Sigmoid colon (tissue), 7 donors: Measurements from ENCODE around the gene NDFIP1. TPM values are rescaled to one million over a fixed set of nuclear protein-coding genes. Genes with fewer than 3 reads are reported as not detected.

ENCODE experiments used
- DNase-seq: peaks from one replicate; pipeline ENCODE4 v3.0.0-alpha.2; 2019
- H3K27ac ChIP-seq, 4 donors: fragments of 200-600 bp; sonication (generic); one replicate each; pipeline ENCODE4 v1.5.1; 2016 to 2019; ENCODE audit warnings: mild to moderate bottlenecking in 1 of 4
- H3K27me3 ChIP-seq, 3 donors: fragments of 200-600 bp; sonication (generic); one replicate each; pipeline ENCODE4 v1.5.1; 2019; ENCODE audit warnings: mild to moderate bottlenecking in 1 of 3
- H3K36me3 ChIP-seq, 4 donors: fragments of 200-600 bp; sonication (generic); one replicate each; pipeline ENCODE4 v1.5.1; 2016 to 2019
- H3K4me1 ChIP-seq, 4 donors: fragments of 200-600 bp; sonication (generic); one replicate each; pipeline ENCODE4 v1.5.1; 2017 to 2019
- H3K4me3 ChIP-seq, 4 donors: fragments of 200-600 bp; sonication (generic); one replicate each; pipeline ENCODE4 v1.5.1; 2017 to 2019; ENCODE audit warnings: mild to moderate bottlenecking in 2 of 4, moderate library complexity in 1 of 4
- H3K9me3 ChIP-seq, 4 donors: fragments of 200-600 bp in 3 of 4; sonication (generic) in 3 of 4; one replicate each; pipeline versions ENCODE4 v1.5.1 to v1.6.1; 2013 to 2019
- EP300 ChIP-seq, 4 donors: sonication (generic); formaldehyde crosslinking; IDR thresholded peaks; one replicate each; pipeline ENCODE4 v1.6.1; 2017; ENCODE audit warnings: antibody characterized with exemption in 4 of 4
- POLR2A ChIP-seq, 2 donors: fragments of 450-650 bp; IDR thresholded peaks; one replicate each; pipeline ENCODE4 v1.6.1; 2016; ENCODE audit warnings: antibody characterized with exemption in 2 of 2, mild to moderate bottlenecking in 2 of 2, moderate library complexity in 2 of 2
- POLR2AphosphoS5 ChIP-seq, 4 donors: sonication (generic); formaldehyde crosslinking; IDR thresholded peaks; one replicate each; pipeline ENCODE4 v1.6.1; 2017; ENCODE audit warnings: antibody characterized with exemption in 4 of 4
- WGBS, 2 donors: extraction: QIAGEN DNeasy Blood & Tissue Kit; methylation state at CpG; one replicate each; pipeline ENCODE4 v1.1.7; 2013; 5-methylcytosine and 5-hydroxymethylcytosine counted together
- intact Hi-C: fragments of 100-400 bp; cut with DNase I; formaldehyde crosslinking; loops from one replicate; pipeline ENCODE4 v1.15.1; 2023
- polyA plus RNA-seq, 3 donors: library from polyadenylated mRNA; stranded (reverse); fragments of 200-250 nt; gene quantifications; one replicate each; pipeline ENCODE4 v1.2.3, GENCODE V29; 2013
- total RNA-seq, 4 donors: library from RNA; depleted of rRNA; stranded (reverse); fragments of >200 nt; gene quantifications; one replicate each; pipeline ENCODE4 v1.1.0, GENCODE V29; 2016
- TF ChIP-seq, protein P1 (sequence below), 4 experiments: fragments of 450-650 bp in 3 of 4; fragments of 200-600 bp in 1 of 4; IDR thresholded peaks; one replicate each; pipeline ENCODE4 v1.5.1; 2016 to 2019; ENCODE audit warnings: antibody characterized with exemption in 4 of 4, mild to moderate bottlenecking in 3 of 4, moderate library complexity in 2 of 4
- donor health status: healthy with polysubstance abuse.
- donor health status: Bipolar disorder and iron deficiency.
- donor health status: healthy.

The NDFIP1 gene
- total and polyA plus RNA-seq, 7 donors = 20.3 to 88.5 (median 47.8) TPM

GRCh38 chr5:142100307-142100706 lies 8.3 kb upstream of the NDFIP1 start:
- no peaks in the 10 kb centered on the region for H3K27me3 ChIP-seq
- DNase-seq = no peak
- H3K4me1 ChIP-seq = no peaks in the 10 kb centered on the region
- H3K36me3 ChIP-seq = no peaks in the 10 kb centered on the region
- no peak overlapping the region for H3K27ac ChIP-seq
- H3K9me3 ChIP-seq = no peaks in the 10 kb centered on the region
- TF ChIP-seq POLR2AphosphoS5 (IDR thresholded peaks at IDR 0.05) (no peak), POLR2A (IDR thresholded peaks at IDR 0.05) (no peak), EP300 (IDR thresholded peaks at IDR 0.05) (no peak)
- TF ChIP-seq, protein P1, sequence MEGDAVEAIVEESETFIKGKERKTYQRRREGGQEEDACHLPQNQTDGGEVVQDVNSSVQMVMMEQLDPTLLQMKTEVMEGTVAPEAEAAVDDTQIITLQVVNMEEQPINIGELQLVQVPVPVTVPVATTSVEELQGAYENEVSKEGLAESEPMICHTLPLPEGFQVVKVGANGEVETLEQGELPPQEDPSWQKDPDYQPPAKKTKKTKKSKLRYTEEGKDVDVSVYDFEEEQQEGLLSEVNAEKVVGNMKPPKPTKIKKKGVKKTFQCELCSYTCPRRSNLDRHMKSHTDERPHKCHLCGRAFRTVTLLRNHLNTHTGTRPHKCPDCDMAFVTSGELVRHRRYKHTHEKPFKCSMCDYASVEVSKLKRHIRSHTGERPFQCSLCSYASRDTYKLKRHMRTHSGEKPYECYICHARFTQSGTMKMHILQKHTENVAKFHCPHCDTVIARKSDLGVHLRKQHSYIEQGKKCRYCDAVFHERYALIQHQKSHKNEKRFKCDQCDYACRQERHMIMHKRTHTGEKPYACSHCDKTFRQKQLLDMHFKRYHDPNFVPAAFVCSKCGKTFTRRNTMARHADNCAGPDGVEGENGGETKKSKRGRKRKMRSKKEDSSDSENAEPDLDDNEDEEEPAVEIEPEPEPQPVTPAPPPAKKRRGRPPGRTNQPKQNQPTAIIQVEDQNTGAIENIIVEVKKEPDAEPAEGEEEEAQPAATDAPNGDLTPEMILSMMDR (IDR thresholded peaks at IDR 0.05) = no peak
- intact Hi-C loops = loop anchor here (10.0 kb wide), 1 partner anchor 406 kb away; no protein-coding TSS in a partner anchor
- no peak overlapping the region for H3K4me3 ChIP-seq
- 93% methylated on average over 7 of the region's 7 CpGs for WGBS, 2 donors

DNA sequence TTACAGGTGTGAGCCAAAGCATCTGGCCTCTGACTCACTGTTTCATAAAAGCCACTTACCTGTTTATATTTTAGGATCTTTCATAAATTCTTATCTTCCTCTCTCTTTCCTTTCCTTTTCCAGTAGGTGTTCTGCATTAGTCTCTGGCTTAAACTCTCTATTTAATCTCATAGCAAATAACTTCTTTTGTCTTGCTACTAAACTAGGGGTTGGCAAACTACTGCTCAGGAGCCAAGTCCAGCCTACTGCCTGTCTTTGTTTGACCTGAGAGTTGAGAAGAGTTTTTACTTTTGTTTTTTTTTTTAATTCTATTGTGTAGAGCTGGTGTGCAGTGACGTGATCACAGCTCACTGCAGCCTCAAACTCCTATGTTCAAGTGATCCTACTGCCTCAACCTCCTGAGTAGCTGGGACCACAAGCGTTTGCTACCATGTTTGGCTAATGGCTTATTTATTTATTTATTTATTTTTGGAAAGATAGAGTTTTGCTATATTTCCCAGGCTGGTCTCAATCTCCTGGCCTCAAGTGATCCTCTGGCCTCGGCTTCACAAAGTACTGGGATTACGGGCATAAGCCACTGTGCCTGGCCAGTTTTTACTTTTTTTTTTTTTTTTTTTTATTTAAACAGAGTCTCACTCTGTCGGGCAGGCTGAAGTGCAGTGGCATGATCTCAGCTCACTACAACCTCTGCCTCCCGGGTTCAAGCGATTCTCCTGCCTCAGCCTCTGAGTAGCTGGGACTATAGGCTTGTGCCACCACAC lies 5.4 kb upstream of the NDFIP1 start:
- no peaks in the 10 kb centered on the region for H3K9me3 ChIP-seq
- 92 to 93% methylated on average over 7 of the region's 7 CpGs for WGBS, 2 donors
- TF ChIP-seq EP300 (IDR thresholded peaks at IDR 0.05) (no peak), POLR2A (IDR thresholded peaks at IDR 0.05) (no peak), POLR2AphosphoS5 (IDR thresholded peaks at IDR 0.05) (no peak)
- TF ChIP-seq, protein P1 (IDR thresholded peaks at IDR 0.05) = no peak
- H3K27me3 ChIP-seq = no peaks in the 10 kb centered on the region
- H3K4me1 ChIP-seq = peaks cover 0 to 2% (median 0%) of the 10 kb centered on the region in 4 donors
- intact Hi-C loops = loop anchor here (10.0 kb wide), 1 partner anchor 408 kb away; no protein-coding TSS in a partner anchor
- H3K36me3 ChIP-seq = no peaks in the 10 kb centered on the region
- no peak overlapping the region for H3K4me3 ChIP-seq
- H3K27ac ChIP-seq = no peak overlapping the region
- no peak for DNase-seq

DNA sequence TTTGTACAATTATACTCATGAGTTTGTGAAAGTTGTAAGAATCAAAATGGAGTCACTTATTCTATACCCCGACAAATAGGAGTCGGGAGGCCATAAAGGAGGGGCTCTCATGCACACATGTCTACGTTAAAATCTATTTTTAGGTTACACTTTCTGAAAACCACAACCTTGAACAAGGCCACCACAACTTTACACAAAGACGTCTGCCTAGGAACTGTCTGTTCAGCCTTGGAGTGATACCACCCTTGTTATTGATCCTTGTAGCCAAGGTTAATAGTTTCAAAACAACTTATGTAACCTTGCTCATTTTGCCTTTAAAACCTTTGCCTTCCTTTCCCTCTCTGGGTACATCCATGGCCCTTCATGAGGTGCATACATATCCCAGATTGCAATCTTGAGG lies 4.1 kb upstream of the NDFIP1 start:
- no peak for TF ChIP-seq POLR2AphosphoS5 (IDR thresholded peaks at IDR 0.05)
- no peak for TF ChIP-seq EP300 (IDR thresholded peaks at IDR 0.05)
- no peak for TF ChIP-seq POLR2A (IDR thresholded peaks at IDR 0.05)
- TF ChIP-seq, protein P1 (IDR thresholded peaks at IDR 0.05) = no peak
- no peaks in the 10 kb centered on the region for H3K36me3 ChIP-seq
- no peak overlapping the region for H3K27ac ChIP-seq
- no peaks in the 10 kb centered on the region for H3K27me3 ChIP-seq
- WGBS, 2 donors = 59 to 84% methylated on average over 4 of the region's 4 CpGs
- no peaks in the 10 kb centered on the region for H3K9me3 ChIP-seq
- H3K4me1 ChIP-seq = peaks cover 0 to 6% (median 0%) of the 10 kb centered on the region in 4 donors
- H3K4me3 ChIP-seq = no peak overlapping the region
- intact Hi-C loops = loop anchor here (10.0 kb wide), 1 partner anchor 410 kb away; no protein-coding TSS in a partner anchor
- no peak for DNase-seq

GRCh38 chr5:142106061-142106460 lies 2.5 kb upstream of the NDFIP1 start:
- Histone ChIP-seq H3K27me3 (no peaks in the 10 kb centered on the region), H3K4me3 (no peak overlapping the region), H3K9me3 (no peaks in the 10 kb centered on the region), H3K4me1 (peaks cover 0 to 17% (median 10%) of the 10 kb centered on the region in 4 donors), H3K36me3 (no peaks in the 10 kb centered on the region), H3K27ac (peak overlapping the region; percentile 25 to 70 (median 52))
- TF ChIP-seq EP300 (IDR thresholded peaks at IDR 0.05) (no peak), POLR2AphosphoS5 (IDR thresholded peaks at IDR 0.05) (peak; percentile 50 to 69 (median 60))
- intact Hi-C loops = loop anchor here (5.0 to 10.0 kb wide), 2 partner anchors 41 to 411 kb away; no protein-coding TSS in a partner anchor
- WGBS, 2 donors = 70 to 74% methylated on average over 3 of the region's 3 CpGs
- DNase-seq = peak; percentile 71

DNA sequence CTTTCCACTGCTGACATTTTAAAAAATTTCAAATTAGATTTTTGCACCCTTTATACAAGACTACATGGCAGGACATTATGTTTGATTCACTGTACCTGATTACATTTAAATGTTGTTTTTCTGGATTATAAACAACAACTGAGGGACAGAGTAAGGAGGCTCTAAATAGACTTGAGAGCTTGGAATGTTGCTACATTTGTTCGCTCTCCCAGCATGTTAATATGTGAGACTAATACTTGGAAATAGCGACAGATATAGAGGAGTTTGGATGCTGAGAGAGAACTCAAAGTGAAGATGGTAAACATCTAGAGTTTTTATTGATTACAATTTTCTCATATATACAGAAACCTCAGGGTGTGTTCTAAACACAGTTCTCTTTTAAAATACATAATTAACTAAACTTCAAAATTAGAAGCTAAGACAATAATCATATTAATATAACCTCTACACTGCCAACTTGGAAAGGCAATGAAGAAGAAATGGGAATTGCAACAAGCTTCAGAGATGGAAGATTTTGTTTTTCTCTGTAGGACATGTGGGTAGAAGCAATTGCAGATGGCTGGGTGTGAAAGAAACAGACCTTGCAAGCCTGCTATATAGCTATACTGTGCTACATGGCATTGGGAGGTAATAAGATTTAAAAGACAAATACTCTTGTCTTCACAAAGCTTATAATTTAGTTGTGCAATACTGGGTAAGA lies 1.4 kb upstream of the NDFIP1 start:
- H3K36me3 ChIP-seq = no peaks in the 10 kb centered on the region
- no peaks in the 10 kb centered on the region for H3K27me3 ChIP-seq
- peaks cover 0 to 27% (median 18%) of the 10 kb centered on the region in 4 donors for H3K4me1 ChIP-seq
- TF ChIP-seq, protein P1 (IDR thresholded peaks at IDR 0.05) = no peak
- TF ChIP-seq POLR2A (IDR thresholded peaks at IDR 0.05) (no peak), EP300 (IDR thresholded peaks at IDR 0.05) (no peak), POLR2AphosphoS5 (IDR thresholded peaks at IDR 0.05) (no peak)
- WGBS, 2 donors = 86 to 94% methylated on average over 2 of the region's 2 CpGs
- intact Hi-C loops = loop anchor here (5.0 to 10.0 kb wide), 2 partner anchors 40 to 412 kb away; no protein-coding TSS in a partner anchor
- no peaks in the 10 kb centered on the region for H3K9me3 ChIP-seq
- no peak for DNase-seq
- H3K27ac ChIP-seq = peak overlapping the region in 3 of 4 donors; percentile 20 to 96 (median 96)
- no peak overlapping the region for H3K4me3 ChIP-seq
